Measurements from ENCODE around the gene ADGRE3.
"Not testable (repeated sequence)": the region's sequence is repeated elsewhere in the genome, so short reads cannot be mapped to it uniquely, and the experiment has no call there.

ADGRE3 gene

GRCh38 chr19:14670408-14670807, 4.2 kb downstream of the ADGRE3 start:
- no peak for DNase-seq (ENCODE audit: low read depth in 2 of 2)

- no peak for DNase-seq (ENCODE audit: low read depth in 2 of 2)
These were observed 4.7 kb downstream of the ADGRE3 start for GRCh38 chr19:14669940-14670339.

- DNase-seq (ENCODE audit: low read depth in 2 of 2): no peak
These were observed 13.2 kb downstream of the ADGRE3 start for GRCh38 chr19:14661372-14661924.

- no peak for DNase-seq (ENCODE audit: low read depth in 2 of 2)
These were observed 14.7 kb downstream of the ADGRE3 start for GRCh38 chr19:14659874-14660489.

GRCh38 chr19:14655726-14656125, 18.9 kb downstream of the ADGRE3 start:
- DNase-seq (ENCODE audit: low read depth in 2 of 2): no peak

GRCh38 chr19:14654786-14655560, 19.7 kb downstream of the ADGRE3 start:
- DNase-seq (ENCODE audit: low read depth in 2 of 2): no peak

GRCh38 chr19:14650161-14650560, 24.5 kb downstream of the ADGRE3 start:
- DNase-seq (ENCODE audit: low read depth in 2 of 2): no peak

GRCh38 chr19:14649020-14649419, 25.6 kb downstream of the ADGRE3 start:
- DNase-seq (ENCODE audit: low read depth in 2 of 2): no peak

- DNase-seq (ENCODE audit: low read depth in 2 of 2): no peak
These were observed 26.1 kb downstream of the ADGRE3 start for GRCh38 chr19:14648506-14648905.

- no peak for DNase-seq (ENCODE audit: low read depth in 2 of 2)
These were observed 34.9 kb downstream of the ADGRE3 start for GRCh38 chr19:14639536-14640277.

- no peak for DNase-seq (ENCODE audit: low read depth in 2 of 2)
These were observed 42.4 kb downstream of the ADGRE3 start for GRCh38 chr19:14632286-14632685.

- DNase-seq (ENCODE audit: low read depth in 2 of 2): no peak
These were observed 45.1 kb downstream of the ADGRE3 start for GRCh38 chr19:14629557-14629956.

- not testable (repeated sequence) for DNase-seq (ENCODE audit: low read depth in 2 of 2)
These were observed 50.2 kb downstream of the ADGRE3 start for GRCh38 chr19:14624491-14624890.

- no peak for DNase-seq (ENCODE audit: low read depth in 2 of 2)
These were observed 55.2 kb downstream of the ADGRE3 start for GRCh38 chr19:14619404-14619803.

GRCh38 chr19:14616407-14616806, 58.2 kb downstream of the ADGRE3 start:
- no peak for DNase-seq (ENCODE audit: low read depth in 2 of 2)

GRCh38 chr19:14615623-14616022, 59.0 kb downstream of the ADGRE3 start:
- no peak for DNase-seq (ENCODE audit: low read depth in 2 of 2)

GRCh38 chr19:14614099-14614412, 60.6 kb downstream of the ADGRE3 start:
- DNase-seq (ENCODE audit: low read depth in 2 of 2): no peak

GRCh38 chr19:14613399-14614098, 61.1 kb downstream of the ADGRE3 start:
- DNase-seq (ENCODE audit: low read depth in 2 of 2): not testable (repeated sequence)

- DNase-seq (ENCODE audit: low read depth in 2 of 2): no peak
These were observed 62.0 kb downstream of the ADGRE3 start for GRCh38 chr19:14612657-14613056.

GRCh38 chr19:14612242-14612641, 62.4 kb downstream of the ADGRE3 start:
- not testable (repeated sequence) for DNase-seq (ENCODE audit: low read depth in 2 of 2)

GRCh38 chr19:14611051-14611450, 63.6 kb downstream of the ADGRE3 start:
- DNase-seq (ENCODE audit: low read depth in 2 of 2): no peak

GRCh38 chr19:14606627-14607026, 68.0 kb downstream of the ADGRE3 start:
- DNase-seq (ENCODE audit: low read depth in 2 of 2): no peak
